IPS-18a (cell line): Measurements from ENCODE around the gene PDP2.

Source experiments
- H3K27ac ChIP-seq: one replicate; pipeline ENCODE4 v1.5.1; 2013; ENCODE audit warnings: low read length
- H3K27me3 ChIP-seq: one replicate; pipeline ENCODE4 v1.6.1; 2013; ENCODE audit warnings: mild to moderate bottlenecking, low read length; ENCODE audit not compliant: control insufficient read depth, insufficient read depth
- H3K36me3 ChIP-seq: one replicate; pipeline ENCODE4 v1.6.1; 2013; ENCODE audit warnings: low read depth, low read length; ENCODE audit not compliant: control insufficient read depth
- H3K4me1 ChIP-seq: one replicate; pipeline ENCODE4 v1.6.1; 2013; ENCODE audit warnings: low read depth, low read length; ENCODE audit not compliant: control insufficient read depth
- H3K4me3 ChIP-seq: one replicate; pipeline ENCODE4 v1.5.1; 2013; ENCODE audit warnings: low read length
- H3K9ac ChIP-seq: one replicate; pipeline ENCODE4 v1.6.1; 2013; ENCODE audit warnings: mild to moderate bottlenecking, low read length, moderate library complexity
- H3K9me3 ChIP-seq: one replicate; pipeline ENCODE4 v1.6.1; 2013; ENCODE audit warnings: low read depth, low read length; ENCODE audit not compliant: control insufficient read depth

The PDP2 gene

DNA sequence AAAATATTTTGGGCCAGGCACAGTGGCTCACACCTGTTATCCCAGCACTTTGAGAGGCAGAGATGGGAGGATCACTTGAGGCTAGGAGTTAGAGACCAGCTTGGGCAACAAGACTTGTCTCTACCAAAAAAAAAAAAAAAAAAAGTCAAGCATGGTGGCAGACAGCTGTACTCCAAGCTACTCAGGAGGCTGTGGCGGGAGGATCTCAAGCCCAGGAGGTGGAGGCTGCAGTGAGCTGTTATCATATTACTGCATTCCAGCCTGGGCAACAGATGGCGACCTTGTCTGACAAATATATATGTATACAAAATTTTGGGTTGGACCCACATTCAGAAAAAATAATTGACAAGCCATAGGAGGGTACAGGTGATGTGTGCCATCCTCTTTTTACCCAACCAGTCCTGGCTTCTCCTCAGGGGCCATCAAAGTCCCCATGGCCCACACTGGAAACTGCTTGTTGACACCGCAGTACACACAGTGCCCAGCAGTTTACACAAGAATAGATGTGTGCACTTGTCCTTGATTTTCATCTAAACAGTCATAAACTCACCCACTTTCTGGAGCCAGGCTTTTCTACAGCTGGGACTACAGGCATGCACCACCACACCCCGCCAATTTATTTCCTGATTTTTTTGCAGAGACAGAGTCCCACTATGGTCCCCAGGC, 56.7 kb downstream of the PDP2 start:
- peaks cover 4% of the 10 kb centered on the region for H3K4me1 ChIP-seq
- H3K36me3 ChIP-seq = peaks cover 10% of the 10 kb centered on the region
- H3K27ac ChIP-seq = no peak overlapping the region
- no peaks in the 10 kb centered on the region for H3K27me3 ChIP-seq
- no peak overlapping the region for H3K9ac ChIP-seq
- no peak overlapping the region for H3K4me3 ChIP-seq
- H3K9me3 ChIP-seq = no peaks in the 10 kb centered on the region

DNA sequence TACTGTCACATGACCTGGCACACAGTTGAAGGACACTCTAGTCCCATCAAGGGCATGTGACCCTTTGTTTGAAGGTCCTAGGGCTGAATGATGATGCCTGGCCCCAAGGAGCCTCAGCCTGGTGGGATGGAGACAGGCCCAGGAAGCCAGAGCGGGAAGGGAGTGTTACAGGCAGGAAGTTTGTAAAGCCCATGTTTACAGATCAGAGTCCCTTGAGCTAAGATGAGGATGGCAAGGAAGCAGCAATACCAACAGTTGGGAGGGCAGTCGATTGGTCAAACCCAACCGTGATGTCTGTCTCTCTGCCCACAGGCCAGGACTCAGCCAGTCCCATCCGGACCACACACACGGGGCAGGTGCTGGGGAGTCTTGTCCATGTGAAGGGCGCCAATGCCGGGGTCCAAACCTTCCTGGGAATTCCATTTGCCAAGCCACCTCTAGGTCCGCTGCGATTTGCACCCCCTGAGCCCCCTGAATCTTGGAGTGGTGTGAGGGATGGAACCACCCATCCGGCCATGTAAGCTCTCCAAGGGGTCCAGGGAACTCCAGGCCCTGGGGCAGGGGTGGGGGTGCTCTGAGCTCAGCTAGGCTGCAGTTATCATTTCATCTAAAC, 57.5 kb downstream of the PDP2 start:
- no peaks in the 10 kb centered on the region for H3K27me3 ChIP-seq
- H3K4me1 ChIP-seq = peaks cover 4% of the 10 kb centered on the region
- H3K27ac ChIP-seq = no peak overlapping the region
- peaks cover 11% of the 10 kb centered on the region for H3K36me3 ChIP-seq
- H3K9ac ChIP-seq = no peak overlapping the region
- H3K9me3 ChIP-seq = no peaks in the 10 kb centered on the region
- H3K4me3 ChIP-seq = no peak overlapping the region

DNA sequence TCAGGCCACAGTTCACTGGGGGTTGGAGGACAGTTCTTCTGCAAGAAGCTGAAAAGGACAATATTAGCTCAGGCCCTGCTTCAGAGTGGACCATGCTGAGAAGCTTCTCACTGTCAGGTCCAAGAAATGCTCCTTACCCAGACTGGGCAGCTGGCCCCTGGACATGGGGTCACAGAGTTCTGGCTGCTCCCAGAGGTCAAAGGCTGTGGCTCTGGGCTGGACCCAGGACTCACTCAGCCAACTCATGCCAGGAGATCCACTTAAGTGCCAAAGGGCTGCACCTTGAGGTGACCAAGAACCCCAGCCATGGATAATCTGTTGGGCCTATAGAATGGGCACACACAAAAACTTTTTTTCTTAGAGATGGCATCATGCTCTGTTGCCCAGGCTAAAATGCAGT, 59.1 kb downstream of the PDP2 start:
- Histone ChIP-seq H3K9me3 (no peaks in the 10 kb centered on the region), H3K27me3 (no peaks in the 10 kb centered on the region), H3K9ac (no peak overlapping the region), H3K4me3 (no peak overlapping the region), H3K4me1 (no peaks in the 10 kb centered on the region), H3K27ac (no peak overlapping the region), H3K36me3 (peaks cover 11% of the 10 kb centered on the region)

DNA sequence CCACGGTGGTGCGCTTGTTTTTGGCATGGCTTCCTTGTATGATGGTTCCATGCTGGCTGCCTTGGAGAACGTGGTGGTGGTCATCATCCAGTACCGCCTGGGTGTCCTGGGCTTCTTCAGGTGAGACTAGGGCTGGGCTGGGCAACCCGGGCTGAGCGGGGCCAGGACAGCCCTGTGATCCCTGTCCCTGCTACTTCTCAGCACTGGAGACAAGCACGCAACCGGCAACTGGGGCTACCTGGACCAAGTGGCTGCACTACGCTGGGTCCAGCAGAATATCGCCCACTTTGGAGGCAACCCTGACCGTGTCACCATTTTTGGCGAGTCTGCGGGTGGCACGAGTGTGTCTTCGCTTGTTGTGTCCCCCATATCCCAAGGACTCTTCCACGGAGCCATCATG, 59.9 kb downstream of the PDP2 start:
- Histone ChIP-seq H3K27ac (no peak overlapping the region), H3K9ac (no peak overlapping the region), H3K36me3 (peaks cover 11% of the 10 kb centered on the region), H3K4me1 (no peaks in the 10 kb centered on the region), H3K4me3 (no peak overlapping the region), H3K27me3 (no peaks in the 10 kb centered on the region), H3K9me3 (no peaks in the 10 kb centered on the region)
